ENCODE measurements around the gene CCL17.

The CCL17 gene

GRCh38 chr16:57401943-57402640 lies 2.5 kb upstream of the CCL17 start:
- no peak overlapping the region for H3K27ac ChIP-seq (ENCODE audit: insufficient read depth in 1 of 2, low read depth in 1 of 2, low read length in 2 of 2, poor library complexity in 1 of 2, severe bottlenecking in 2 of 2)
- H3K36me3 ChIP-seq (ENCODE audit: control insufficient read depth in 4 of 4, insufficient read depth in 4 of 4, low read length in 3 of 4) = no peaks in the 10 kb centered on the region
- no peak for DNase-seq
- WGBS (ENCODE audit: insufficient coverage) = 88% methylated on average over 7 of the region's 7 CpGs
- peaks cover 0 to 4% (median 2%) of the 10 kb centered on the region in 5 experiments for H3K27me3 ChIP-seq (replicated peaks in 2 of 5; ENCODE audit: control insufficient read depth in 4 of 5, insufficient read depth in 5 of 5, low read length in 4 of 5)
- no peaks in the 10 kb centered on the region for H3K9me3 ChIP-seq (ENCODE audit: control extremely low read depth in 1 of 5, control insufficient read depth in 4 of 5, insufficient read depth in 2 of 5, low read depth in 1 of 5, low read length in 4 of 5)
- POLR2A ChIA-PET = interaction anchor here (0.6 kb wide), 1 partner anchor 216 kb away, joined by 5 read pairs; the partner anchor contains the start of genes PSME3IP1 and RSPRY1
- no peak overlapping the region for H3K4me3 ChIP-seq (ENCODE audit: control insufficient read depth in 1 of 7, extremely low read depth in 1 of 7, insufficient read depth in 4 of 7, low read depth in 2 of 7, low read length in 6 of 7)
- CTCF ChIA-PET = no interaction called here
- H3K4me1 ChIP-seq (ENCODE audit: control extremely low read depth in 1 of 4, control insufficient read depth in 4 of 4, insufficient read depth in 4 of 4, low read length in 3 of 4) = peaks cover 0 to 5% (median 2%) of the 10 kb centered on the region in 4 experiments

GRCh38 chr16:57405097-57405496 lies 530 bp downstream of the CCL17 start:
- CTCF ChIA-PET = interaction anchor here (1.2 to 3.8 kb wide), 2 partner anchors 11 to 13 kb away, joined by 6 to 19 read pairs; no protein-coding TSS in a partner anchor
- H3K36me3 ChIP-seq (ENCODE audit: control insufficient read depth in 4 of 4, insufficient read depth in 4 of 4, low read length in 3 of 4) = no peaks in the 10 kb centered on the region
- H3K4me1 ChIP-seq (ENCODE audit: control extremely low read depth in 1 of 4, control insufficient read depth in 4 of 4, insufficient read depth in 4 of 4, low read length in 3 of 4) = peaks cover 0 to 9% (median 3%) of the 10 kb centered on the region in 4 experiments
- H3K4me3 ChIP-seq (ENCODE audit: control insufficient read depth in 1 of 7, extremely low read depth in 1 of 7, insufficient read depth in 4 of 7, low read depth in 2 of 7, low read length in 6 of 7) = no peak overlapping the region
- POLR2A ChIA-PET = no interaction called here
- no peak overlapping the region for H3K27ac ChIP-seq (ENCODE audit: insufficient read depth in 1 of 2, low read depth in 1 of 2, low read length in 2 of 2, poor library complexity in 1 of 2, severe bottlenecking in 2 of 2)
- no peaks in the 10 kb centered on the region for H3K9me3 ChIP-seq (ENCODE audit: control extremely low read depth in 1 of 5, control insufficient read depth in 4 of 5, insufficient read depth in 2 of 5, low read depth in 1 of 5, low read length in 4 of 5)
- WGBS (ENCODE audit: insufficient coverage) = 96% methylated on average over 3 of the region's 3 CpGs
- no peak for DNase-seq
- H3K27me3 ChIP-seq (replicated peaks in 2 of 5; ENCODE audit: control insufficient read depth in 4 of 5, insufficient read depth in 5 of 5, low read length in 4 of 5) = peaks cover 0 to 4% (median 2%) of the 10 kb centered on the region in 5 experiments

- H3K4me3 ChIP-seq (ENCODE audit: control insufficient read depth in 1 of 7, extremely low read depth in 1 of 7, insufficient read depth in 4 of 7, low read depth in 2 of 7, low read length in 6 of 7) = no peak overlapping the region
- ChIA-PET CTCF (interaction anchor here (1.0 to 3.8 kb wide), 3 partner anchors 11 to 106 kb away, joined by 3 to 19 read pairs (median 3); no protein-coding TSS in a partner anchor), POLR2A (no interaction called here)
- no peak overlapping the region for H3K27ac ChIP-seq (ENCODE audit: insufficient read depth in 1 of 2, low read depth in 1 of 2, low read length in 2 of 2, poor library complexity in 1 of 2, severe bottlenecking in 2 of 2)
- peak in 2 of 3 donors; percentile 32 to 35 for DNase-seq
- no peaks in the 10 kb centered on the region for H3K36me3 ChIP-seq (ENCODE audit: control insufficient read depth in 4 of 4, insufficient read depth in 4 of 4, low read length in 3 of 4)
- no peaks in the 10 kb centered on the region for H3K9me3 ChIP-seq (ENCODE audit: control extremely low read depth in 1 of 5, control insufficient read depth in 4 of 5, insufficient read depth in 2 of 5, low read depth in 1 of 5, low read length in 4 of 5)
- WGBS (ENCODE audit: insufficient coverage) = 3% methylated on average over 2 of the region's 2 CpGs
- peaks cover 0 to 8% (median 0%) of the 10 kb centered on the region in 5 experiments for H3K27me3 ChIP-seq (replicated peaks in 2 of 5; ENCODE audit: control insufficient read depth in 4 of 5, insufficient read depth in 5 of 5, low read length in 4 of 5)
- peaks cover 0 to 9% (median 3%) of the 10 kb centered on the region in 4 experiments for H3K4me1 ChIP-seq (ENCODE audit: control extremely low read depth in 1 of 4, control insufficient read depth in 4 of 4, insufficient read depth in 4 of 4, low read length in 3 of 4)
Observed at GRCh38 chr16:57406881-57407280, 2.3 kb downstream of the CCL17 start.

GRCh38 chr16:57407521-57408353 lies 3.2 kb downstream of the CCL17 start:
- H3K9me3 ChIP-seq (ENCODE audit: control extremely low read depth in 1 of 5, control insufficient read depth in 4 of 5, insufficient read depth in 2 of 5, low read depth in 1 of 5, low read length in 4 of 5) = no peaks in the 10 kb centered on the region
- peaks cover 0 to 9% (median 0%) of the 10 kb centered on the region in 5 experiments for H3K27me3 ChIP-seq (replicated peaks in 2 of 5; ENCODE audit: control insufficient read depth in 4 of 5, insufficient read depth in 5 of 5, low read length in 4 of 5)
- POLR2A ChIA-PET = no interaction called here
- no peak for DNase-seq
- no peak overlapping the region for H3K27ac ChIP-seq (ENCODE audit: insufficient read depth in 1 of 2, low read depth in 1 of 2, low read length in 2 of 2, poor library complexity in 1 of 2, severe bottlenecking in 2 of 2)
- H3K4me1 ChIP-seq (ENCODE audit: control extremely low read depth in 1 of 4, control insufficient read depth in 4 of 4, insufficient read depth in 4 of 4, low read length in 3 of 4) = peaks cover 0 to 9% (median 3%) of the 10 kb centered on the region in 4 experiments
- no peaks in the 10 kb centered on the region for H3K36me3 ChIP-seq (ENCODE audit: control insufficient read depth in 4 of 4, insufficient read depth in 4 of 4, low read length in 3 of 4)
- 90% methylated on average over 5 of the region's 5 CpGs for WGBS (ENCODE audit: insufficient coverage)
- CTCF ChIA-PET = interaction anchor here (1.2 to 3.8 kb wide), 2 partner anchors 10 to 92 kb away, joined by 3 to 19 read pairs; no protein-coding TSS in a partner anchor
- no peak overlapping the region for H3K4me3 ChIP-seq (ENCODE audit: control insufficient read depth in 1 of 7, extremely low read depth in 1 of 7, insufficient read depth in 4 of 7, low read depth in 2 of 7, low read length in 6 of 7)

- WGBS (ENCODE audit: insufficient coverage) = 38% methylated on average over 5 of the region's 5 CpGs
- Histone ChIP-seq H3K9me3 (ENCODE audit: control extremely low read depth in 1 of 5, control insufficient read depth in 4 of 5, insufficient read depth in 2 of 5, low read depth in 1 of 5, low read length in 4 of 5) (no peaks in the 10 kb centered on the region), H3K27ac (ENCODE audit: insufficient read depth in 1 of 2, low read depth in 1 of 2, low read length in 2 of 2, poor library complexity in 1 of 2, severe bottlenecking in 2 of 2) (no peak overlapping the region), H3K4me3 (ENCODE audit: control insufficient read depth in 1 of 7, extremely low read depth in 1 of 7, insufficient read depth in 4 of 7, low read depth in 2 of 7, low read length in 6 of 7) (no peak overlapping the region), H3K36me3 (ENCODE audit: control insufficient read depth in 4 of 4, insufficient read depth in 4 of 4, low read length in 3 of 4) (no peaks in the 10 kb centered on the region), H3K4me1 (ENCODE audit: control extremely low read depth in 1 of 4, control insufficient read depth in 4 of 4, insufficient read depth in 4 of 4, low read length in 3 of 4) (peaks cover 0 to 9% (median 3%) of the 10 kb centered on the region in 4 experiments), H3K27me3 (replicated peaks in 2 of 5; ENCODE audit: control insufficient read depth in 4 of 5, insufficient read depth in 5 of 5, low read length in 4 of 5) (peaks cover 0 to 9% (median 0%) of the 10 kb centered on the region in 5 experiments)
- CTCF ChIA-PET = interaction anchor here (0.7 to 2.0 kb wide), 3 partner anchors 8 to 10 kb away, joined by 3 to 6 read pairs (median 4); no protein-coding TSS in a partner anchor
- POLR2A ChIA-PET = no interaction called here
- no peak for DNase-seq
Observed at GRCh38 chr16:57409065-57409464, 4.5 kb downstream of the CCL17 start.

- Histone ChIP-seq H3K27ac (ENCODE audit: insufficient read depth in 1 of 2, low read depth in 1 of 2, low read length in 2 of 2, poor library complexity in 1 of 2, severe bottlenecking in 2 of 2) (no peak overlapping the region), H3K27me3 (replicated peaks in 2 of 5; ENCODE audit: control insufficient read depth in 4 of 5, insufficient read depth in 5 of 5, low read length in 4 of 5) (peaks cover 0 to 8% (median 0%) of the 10 kb centered on the region in 5 experiments), H3K36me3 (ENCODE audit: control insufficient read depth in 4 of 4, insufficient read depth in 4 of 4, low read length in 3 of 4) (no peaks in the 10 kb centered on the region), H3K9me3 (ENCODE audit: control extremely low read depth in 1 of 5, control insufficient read depth in 4 of 5, insufficient read depth in 2 of 5, low read depth in 1 of 5, low read length in 4 of 5) (no peaks in the 10 kb centered on the region), H3K4me1 (ENCODE audit: control extremely low read depth in 1 of 4, control insufficient read depth in 4 of 4, insufficient read depth in 4 of 4, low read length in 3 of 4) (peaks cover 0 to 9% (median 3%) of the 10 kb centered on the region in 4 experiments), H3K4me3 (ENCODE audit: control insufficient read depth in 1 of 7, extremely low read depth in 1 of 7, insufficient read depth in 4 of 7, low read depth in 2 of 7, low read length in 6 of 7) (no peak overlapping the region)
- CTCF ChIA-PET = interaction anchor here (1.3 to 2.0 kb wide), 2 partner anchors 8 to 9 kb away, joined by 4 to 6 read pairs; no protein-coding TSS in a partner anchor
- WGBS (ENCODE audit: insufficient coverage) = 91% methylated on average over 14 of the region's 14 CpGs
- no peak for DNase-seq
- POLR2A ChIA-PET = no interaction called here
Observed at GRCh38 chr16:57409870-57410587, 5.5 kb downstream of the CCL17 start.
